Fibroblast of upper back skin (primary cell): ENCODE measurements around the gene NBEAL1.
"Not testable (repeated sequence)": the region's sequence is repeated elsewhere in the genome, so short reads cannot be mapped to it uniquely, and the experiment has no call there.

ENCODE experiments used
- DNase-seq: peaks from one replicate; pipeline ENCODE4 v3.0.0-alpha.2; 2013

NBEAL1 gene

DNA sequence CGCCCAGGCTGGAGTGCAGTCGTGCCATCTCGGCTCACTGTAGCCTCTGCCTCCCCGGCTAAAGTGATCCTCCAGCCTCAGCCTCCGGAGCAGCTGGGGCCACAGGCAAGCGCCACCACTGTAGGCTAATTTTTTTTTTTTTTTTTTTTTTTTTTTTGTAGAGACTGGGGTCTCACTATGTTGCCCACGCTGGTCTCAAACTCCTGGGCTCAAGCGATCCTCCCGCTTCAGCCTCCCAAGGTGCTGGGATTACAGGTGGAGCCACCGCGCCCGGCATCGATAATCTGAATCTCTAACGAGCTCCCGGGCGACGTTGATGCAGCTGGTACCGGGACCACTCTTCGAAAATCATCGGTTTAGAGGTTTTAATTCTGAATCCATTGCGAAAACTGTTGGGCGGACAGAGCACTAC, 223.6 kb downstream of the NBEAL1 start:
- DNase-seq: no peak

DNA sequence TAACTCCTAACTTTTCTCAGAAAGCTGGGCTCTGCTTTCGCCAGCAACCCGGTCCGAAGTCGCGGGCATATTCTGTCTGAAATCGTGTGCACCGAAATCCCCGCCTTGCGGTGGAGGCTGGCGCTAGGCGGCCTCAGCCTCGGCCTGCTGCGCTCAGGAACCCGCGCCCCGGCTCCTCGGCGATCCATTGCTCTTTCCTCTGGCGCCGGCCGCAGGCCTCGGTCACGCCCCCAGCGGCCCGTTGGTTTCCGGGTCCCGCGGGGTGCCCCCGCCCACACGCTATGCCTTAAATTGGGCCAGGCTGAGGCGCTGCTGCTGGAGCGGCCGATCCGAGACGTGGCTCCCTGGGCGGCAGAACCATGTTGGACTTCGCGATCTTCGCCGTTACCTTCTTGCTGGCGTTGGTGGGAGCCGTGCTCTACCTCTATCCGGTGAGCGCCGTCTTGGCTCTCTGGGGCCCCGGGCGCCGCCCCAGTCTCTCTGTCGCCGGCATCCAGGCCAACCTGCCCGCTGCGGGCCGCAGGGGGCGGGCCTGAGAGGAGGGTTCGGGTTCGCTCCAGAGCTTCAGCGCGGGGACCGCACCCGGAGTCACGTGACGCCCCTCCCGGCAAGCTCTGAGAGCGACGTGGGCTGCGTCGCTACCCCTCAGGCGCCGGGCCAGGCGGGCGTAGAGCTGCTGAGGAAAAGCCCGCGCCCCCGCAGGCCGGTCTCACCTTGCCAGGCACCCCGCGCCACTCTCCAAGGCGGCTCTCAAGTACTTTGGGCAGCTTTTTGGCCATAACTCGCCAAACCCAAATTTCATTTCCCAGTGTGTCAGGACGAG, 224.2 kb downstream of the NBEAL1 start, which contains the start of gene CYP20A1:
CYP20A1 (plus strand) TSS at position 315 of the 823 bp plus-strand sequence; CDS start at position 360, 45 bp downstream.
- peak; percentile 96 for DNase-seq

DNA sequence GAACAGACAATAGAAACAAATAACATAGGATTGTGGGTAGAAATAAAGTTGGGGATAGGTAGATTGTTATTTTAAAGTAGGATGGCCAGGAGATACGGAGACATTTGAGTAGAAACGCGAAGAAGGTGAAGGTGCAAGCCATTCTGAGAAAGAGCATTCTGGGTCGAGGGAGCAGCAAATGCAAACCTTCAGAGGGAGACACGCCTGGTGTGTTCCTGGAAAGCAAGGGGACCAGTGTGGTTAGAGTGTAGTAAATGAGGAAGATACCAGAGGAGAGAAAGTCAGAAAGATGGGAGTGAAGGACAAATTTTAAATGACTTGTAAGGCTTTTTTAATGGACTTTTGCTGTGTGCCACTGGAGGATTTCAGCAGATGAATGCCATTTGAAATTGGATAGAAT, 225.8 kb downstream of the NBEAL1 start:
- DNase-seq: no peak

DNA sequence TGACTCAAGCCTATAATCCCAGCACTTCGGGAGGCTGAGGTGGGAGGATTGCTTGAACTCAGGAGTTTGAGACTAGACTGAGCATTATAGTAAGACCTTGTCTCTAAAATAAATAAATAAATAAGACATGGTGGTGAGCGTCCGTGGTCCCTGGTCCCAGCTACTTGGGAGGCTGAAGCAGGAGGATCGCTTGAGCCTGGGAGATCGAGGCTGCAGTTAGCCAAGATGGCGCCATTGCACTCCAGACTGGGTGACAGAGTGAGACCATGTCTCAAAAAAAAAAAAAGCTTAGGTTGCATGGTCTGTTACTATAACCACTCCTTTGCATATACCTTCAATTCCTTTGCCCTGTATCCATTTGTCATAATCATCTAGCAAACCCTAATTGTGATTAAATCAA, 227.8 kb downstream of the NBEAL1 start:
- DNase-seq: no peak

DNA sequence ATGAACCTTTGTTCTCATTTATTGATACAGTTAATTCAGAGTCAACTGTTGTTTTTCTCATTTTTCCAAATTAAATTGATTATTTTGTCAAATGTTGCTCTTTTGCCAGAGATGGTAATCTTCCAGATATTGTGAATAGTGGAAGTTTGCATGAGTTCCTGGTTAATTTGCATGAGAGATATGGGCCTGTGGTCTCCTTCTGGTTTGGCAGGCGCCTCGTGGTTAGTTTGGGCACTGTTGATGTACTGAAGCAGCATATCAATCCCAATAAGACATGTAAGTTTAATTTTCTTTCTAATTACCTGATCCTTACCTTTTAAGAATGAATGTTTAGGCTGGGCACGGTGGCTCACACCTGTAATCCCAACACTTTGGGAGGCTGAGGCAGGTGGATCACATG, 232.0 kb downstream of the NBEAL1 start:
- no peak for DNase-seq

DNA sequence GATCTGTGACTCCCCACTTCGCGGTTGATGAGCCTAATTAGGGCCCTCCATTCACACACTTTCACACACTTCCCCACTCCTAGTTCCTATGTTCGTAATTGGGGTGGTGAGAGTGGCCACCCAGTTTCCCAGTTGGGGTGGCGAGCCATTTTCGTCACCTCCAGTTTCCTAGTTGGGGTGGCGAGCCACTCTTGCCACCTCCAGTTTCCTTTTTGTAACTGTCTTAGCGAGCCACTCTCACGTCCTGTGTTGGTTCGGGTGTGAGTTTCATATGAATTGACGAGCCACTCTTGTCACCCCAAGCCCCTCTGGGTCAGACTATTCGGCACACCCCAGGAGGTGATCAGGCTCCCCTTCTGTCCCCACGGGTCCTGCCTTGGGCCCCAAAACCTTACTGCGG, 238.1 kb downstream of the NBEAL1 start:
- DNase-seq: no peak

DNA sequence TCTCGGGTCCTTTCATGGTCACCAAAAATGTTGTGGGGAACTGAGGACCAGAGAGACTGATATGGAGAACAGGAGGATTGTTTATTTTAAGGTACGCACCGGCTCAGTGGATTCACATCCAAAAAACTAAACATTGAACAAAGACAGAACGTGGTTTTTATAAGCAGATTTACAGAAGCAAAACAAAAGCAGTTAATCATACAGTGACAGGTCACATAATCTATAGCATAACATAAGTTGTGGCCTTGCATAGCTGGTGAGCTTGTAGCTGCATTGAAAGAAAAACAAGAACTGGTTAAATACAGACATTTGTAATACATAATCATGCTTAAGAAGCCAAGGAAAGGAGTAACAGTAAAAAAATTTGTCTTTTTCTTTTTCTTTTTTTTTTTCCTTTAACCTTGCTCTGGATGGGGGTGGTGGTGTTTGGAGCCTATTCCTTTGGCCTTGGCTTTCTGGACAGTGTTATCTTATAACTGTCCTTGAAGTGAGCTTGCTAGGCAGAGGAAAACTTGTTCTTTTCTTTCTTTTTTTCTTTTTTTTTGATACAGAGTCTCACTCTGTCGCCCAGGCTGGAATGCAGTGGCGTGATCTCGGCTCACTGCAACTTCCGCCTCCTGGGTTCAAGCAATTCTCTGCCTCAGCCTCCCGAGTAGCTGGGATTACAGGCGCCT, 238.9 kb downstream of the NBEAL1 start:
- not testable (repeated sequence) for DNase-seq

DNA sequence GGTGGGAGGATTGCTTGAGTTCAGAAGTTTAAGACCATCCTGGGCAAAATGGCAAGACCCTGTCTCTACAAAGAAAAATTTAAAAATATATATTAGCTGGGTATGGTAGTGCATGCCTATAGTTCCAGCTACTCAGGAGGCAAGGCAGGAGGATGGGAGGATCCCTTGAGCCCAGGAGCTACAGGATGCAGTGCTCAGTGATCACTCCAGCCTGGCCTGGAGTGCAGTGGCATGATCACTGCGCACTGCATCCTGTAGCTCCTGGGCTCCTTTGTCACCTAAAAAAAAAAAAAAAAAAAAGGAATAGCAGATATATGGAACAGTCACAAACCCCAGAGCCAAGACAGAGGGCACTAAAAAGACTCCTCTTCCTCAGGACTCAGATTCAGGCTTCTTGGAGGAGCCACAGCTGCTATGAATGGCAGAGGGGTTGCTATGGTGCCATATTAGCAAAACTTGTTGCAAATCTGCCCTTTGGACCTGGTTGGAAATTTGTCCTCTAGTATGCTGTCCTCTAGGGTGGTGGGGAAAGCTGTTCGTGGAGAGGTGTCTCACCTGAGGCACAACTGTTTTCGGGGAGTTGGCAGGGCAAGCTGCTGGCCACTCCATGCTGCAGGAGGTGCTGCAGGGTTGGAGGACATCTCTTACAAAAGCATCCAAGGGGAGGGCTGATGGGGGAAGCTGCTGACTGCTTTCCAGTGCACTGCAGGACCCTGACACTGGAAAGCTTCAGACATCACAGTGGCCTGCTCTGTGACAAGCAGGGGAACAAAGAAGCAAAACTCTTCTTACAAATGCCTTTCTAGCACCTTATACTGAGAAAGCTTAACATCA, 246.9 kb downstream of the NBEAL1 start:
- DNase-seq: no peak
